ENCODE measurements around the gene THOC5.
A peak's percentile ranks its signal among the peaks of the same experiment; 100 is the strongest.
"Not testable (repeated sequence)": the region's sequence is repeated elsewhere in the genome, so short reads cannot be mapped to it uniquely, and the experiment has no call there.

Gene THOC5

DNA sequence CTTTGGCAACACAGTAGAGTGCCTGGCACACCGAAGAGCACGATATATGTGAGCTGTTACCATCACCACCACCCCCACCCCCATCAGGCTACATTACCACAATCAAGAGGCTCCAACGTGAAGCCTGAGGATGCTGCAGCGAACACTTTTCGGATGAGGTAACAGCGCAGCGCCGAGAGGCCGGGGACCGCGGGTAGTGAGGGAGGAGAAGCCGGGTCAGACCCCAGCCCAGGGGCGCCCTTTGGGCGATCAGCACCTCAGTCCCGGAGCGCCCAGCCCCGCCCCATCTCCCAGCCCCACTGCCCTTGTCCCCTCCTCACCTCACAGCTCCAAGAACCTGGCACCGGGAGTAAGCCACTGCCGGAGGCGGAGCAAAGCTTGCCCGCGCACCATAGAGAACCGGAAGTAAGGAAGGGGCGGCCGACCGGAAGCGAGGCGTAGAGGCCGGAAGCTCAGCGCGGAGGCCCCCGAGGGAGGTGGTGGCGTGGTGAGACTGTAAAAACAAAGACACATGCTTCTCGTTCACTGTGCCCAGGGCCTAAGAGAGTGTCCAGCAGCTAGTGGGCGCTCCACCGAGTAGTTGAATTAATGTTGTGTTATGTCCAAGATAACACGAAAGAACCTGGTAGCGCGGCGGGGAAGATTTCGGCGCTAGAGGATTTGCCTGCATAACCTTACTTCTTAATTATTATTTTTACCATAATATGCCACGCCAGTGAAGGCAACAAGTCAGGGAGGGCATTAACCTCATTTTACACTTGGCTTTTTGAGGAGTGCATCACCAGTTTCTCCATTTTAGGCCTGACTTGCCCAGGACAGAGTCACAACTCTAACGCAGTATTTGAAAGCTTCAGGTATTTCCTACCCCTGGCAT lies at the start of gene THOC5:
Gene THOC5, minus strand, starts transcription at position 407 of the 874 bp plus-strand sequence. CDS start 4,610 bp downstream, outside the sequence.
- DNase-seq (ENCODE audit: low spot score): peak; percentile 96

DNA sequence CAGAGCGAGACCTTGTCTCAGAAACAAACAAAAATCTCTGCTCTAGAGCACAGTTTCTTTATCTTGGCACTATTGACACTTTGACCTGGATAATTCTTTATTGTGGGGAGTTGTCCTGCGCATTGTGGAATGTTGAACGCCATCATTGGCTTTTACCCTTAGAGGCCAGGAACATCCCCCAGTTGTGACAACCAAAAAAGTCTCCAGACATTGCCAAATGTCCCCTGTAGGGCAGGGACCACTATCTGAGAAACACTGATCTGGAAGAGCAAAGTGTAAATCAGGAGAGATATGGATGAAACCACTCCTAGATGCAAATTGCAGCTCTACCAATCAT lies 45.1 kb upstream of the THOC5 start:
- no peak for DNase-seq (ENCODE audit: low spot score)

DNA sequence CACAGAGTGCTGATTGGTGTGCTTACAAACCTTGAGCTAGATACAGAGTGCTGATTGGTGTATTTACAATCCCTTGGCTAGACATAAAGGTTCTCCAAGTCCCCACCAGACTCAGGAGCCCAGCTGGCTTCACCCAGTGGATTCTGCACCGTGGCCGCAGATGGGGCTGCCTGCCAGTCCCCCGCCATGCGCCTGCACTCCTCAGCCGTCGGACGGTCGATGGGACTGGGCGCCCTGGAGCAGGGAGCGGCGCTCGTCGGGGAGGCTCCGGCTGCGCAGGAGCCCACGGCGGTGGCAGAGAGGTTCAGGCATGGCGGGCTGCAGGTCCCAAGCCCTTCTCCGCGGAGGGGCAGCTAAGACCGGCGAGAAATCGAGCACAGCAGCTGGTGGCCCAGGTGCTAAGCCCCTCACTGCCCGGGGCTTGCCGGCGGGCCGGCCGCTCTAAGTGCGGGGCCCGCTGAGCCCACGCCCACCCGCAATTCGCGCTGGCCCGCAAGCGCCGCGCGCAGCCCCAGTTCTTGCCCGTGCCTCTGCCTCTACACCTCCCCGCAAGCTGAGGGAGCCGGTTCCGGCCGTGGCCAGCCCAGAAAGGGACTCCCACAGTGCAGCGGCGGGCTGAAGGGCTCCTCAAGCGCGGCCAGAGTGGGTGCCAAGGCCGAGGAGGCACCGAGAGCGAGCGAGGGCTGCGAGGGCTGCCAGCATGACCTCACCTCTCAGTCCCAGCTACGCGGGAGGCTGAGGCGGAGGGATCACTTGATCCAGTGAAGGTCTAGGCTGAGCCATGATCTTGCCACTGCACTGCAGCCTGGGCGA lies 44.5 kb upstream of the THOC5 start:
- not testable (repeated sequence) for DNase-seq (ENCODE audit: low spot score)

DNA sequence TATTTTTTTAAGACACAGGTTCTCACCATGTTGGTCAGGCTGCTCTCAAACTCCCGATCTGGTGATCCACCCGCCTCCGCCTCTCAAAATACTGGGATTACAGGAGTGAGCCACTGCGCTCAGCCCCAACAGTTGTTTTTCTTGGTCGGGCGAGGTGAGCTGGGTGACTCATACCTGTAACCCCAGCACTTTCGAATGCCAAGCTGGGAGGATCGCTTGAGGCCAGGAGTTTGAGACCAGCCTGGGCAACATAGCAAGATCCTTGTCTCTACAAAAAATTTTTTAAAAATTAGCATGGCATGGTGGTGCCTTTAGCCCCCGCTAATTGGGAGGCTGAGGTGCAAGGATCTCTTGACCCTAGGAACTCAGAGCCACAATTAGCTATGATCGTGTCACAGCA lies 42.9 kb upstream of the THOC5 start:
- no peak for DNase-seq (ENCODE audit: low spot score)

DNA sequence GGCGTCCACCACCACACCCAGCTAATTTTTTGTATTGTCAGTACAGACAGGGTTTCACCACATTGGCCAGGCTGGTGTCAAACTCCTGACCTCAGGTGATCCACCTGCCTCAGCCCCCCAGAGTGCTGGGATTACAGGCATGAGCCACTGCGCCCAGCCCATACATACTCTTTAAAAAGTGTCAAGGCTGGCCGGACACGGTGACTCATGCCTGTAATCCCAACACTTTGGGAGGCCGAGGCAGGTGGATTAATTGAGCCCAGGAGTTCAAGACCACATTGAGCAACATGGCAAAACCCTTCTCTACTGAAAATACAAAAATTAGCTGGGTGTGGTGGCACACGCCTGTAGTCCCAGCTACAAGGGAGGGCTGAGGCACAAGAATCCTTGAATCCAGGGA lies 40.9 kb upstream of the THOC5 start:
- not testable (repeated sequence) for DNase-seq (ENCODE audit: low spot score)

DNA sequence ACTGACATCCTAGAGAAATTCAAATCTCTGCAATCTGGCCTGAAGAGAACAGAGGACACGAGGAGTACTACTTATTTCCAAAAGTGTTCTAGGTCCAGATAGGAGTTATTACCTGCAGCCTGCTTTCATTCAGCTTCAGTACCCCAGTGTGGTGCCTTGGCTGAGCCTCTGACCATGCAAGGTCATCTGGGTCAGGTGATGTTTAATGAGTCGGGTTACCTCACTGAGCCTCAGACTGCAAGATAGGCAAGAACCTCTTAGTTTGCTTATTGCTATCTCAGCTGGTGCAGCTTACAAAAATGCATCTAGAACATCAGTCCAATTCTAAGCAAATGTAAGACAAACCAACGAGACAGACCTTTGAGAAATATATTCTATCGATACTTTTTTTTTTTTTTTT lies 40.4 kb upstream of the THOC5 start:
- DNase-seq (ENCODE audit: low spot score): no peak

DNA sequence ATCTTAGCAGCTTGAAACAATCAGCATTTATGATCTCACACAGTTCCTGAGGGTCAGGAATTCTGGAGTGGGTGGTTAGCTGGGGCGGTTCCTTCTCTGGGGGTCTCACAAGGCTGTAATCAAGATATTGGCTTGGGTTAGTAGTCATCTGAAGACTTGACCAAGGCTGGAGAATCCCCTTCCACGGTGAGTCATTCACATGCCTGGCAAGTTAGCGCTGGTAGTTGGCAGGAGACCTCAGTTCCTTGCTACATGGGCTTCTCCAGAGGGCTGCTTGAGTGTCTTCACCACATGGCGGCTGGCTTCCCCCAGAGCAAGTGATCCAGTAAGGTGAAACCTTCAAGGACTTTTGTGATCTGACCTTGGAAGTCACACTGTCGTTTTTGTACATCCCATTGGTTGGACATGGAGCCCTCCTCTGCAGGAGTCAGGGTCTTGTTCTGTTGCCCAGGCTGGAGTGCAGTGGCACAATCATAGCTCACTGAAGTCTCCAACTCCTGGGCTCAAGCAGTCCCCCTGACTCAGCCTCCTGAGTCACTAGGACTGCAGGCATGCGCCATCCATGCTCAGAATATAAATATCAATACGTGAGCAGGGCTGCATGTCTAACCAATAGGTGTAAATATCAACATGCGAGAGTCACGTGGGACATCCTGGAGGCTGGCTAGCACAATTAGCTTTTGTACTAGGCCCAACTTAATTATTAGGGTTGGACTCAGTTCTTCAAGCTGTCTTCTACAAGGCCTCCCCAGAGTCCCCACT lies 34.6 kb upstream of the THOC5 start:
- DNase-seq (ENCODE audit: low spot score): peak; percentile 81

GRCh38 chr22:29586193-29586705 lies 32.7 kb upstream of the THOC5 start:
- DNase-seq (ENCODE audit: low spot score): not testable (repeated sequence)

DNA sequence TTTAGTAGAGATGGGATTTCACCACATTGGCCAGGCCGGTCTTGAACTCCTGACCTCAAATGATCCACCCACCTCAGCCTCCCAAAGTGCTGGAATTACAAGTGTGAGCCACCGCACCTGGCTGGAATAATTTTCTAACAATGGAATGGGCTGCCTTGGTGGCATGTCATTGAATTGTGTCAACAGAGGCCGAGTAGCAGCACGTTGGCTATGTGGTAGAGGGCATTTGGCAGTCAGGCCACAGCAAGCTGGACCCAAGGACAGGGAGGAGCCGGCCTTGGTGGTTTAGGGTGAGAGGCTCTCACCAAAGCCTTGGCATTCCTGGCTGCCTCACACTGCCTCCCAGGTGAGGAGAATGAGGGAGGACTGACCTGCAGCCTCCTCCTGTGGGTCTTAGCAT lies 31.4 kb upstream of the THOC5 start:
- DNase-seq (ENCODE audit: low spot score): no peak

GRCh38 chr22:29581799-29582198 lies 28.2 kb upstream of the THOC5 start:
- DNase-seq (ENCODE audit: low spot score): no peak

- DNase-seq (ENCODE audit: low spot score): no peak
Observed at GRCh38 chr22:29580200-29580810, 26.7 kb upstream of the THOC5 start.

- no peak for DNase-seq (ENCODE audit: low spot score)
Observed at GRCh38 chr22:29578462-29579200, 25.1 kb upstream of the THOC5 start.

GRCh38 chr22:29574762-29575450 lies 21.3 kb upstream of the THOC5 start:
- no peak for DNase-seq (ENCODE audit: low spot score)

DNA sequence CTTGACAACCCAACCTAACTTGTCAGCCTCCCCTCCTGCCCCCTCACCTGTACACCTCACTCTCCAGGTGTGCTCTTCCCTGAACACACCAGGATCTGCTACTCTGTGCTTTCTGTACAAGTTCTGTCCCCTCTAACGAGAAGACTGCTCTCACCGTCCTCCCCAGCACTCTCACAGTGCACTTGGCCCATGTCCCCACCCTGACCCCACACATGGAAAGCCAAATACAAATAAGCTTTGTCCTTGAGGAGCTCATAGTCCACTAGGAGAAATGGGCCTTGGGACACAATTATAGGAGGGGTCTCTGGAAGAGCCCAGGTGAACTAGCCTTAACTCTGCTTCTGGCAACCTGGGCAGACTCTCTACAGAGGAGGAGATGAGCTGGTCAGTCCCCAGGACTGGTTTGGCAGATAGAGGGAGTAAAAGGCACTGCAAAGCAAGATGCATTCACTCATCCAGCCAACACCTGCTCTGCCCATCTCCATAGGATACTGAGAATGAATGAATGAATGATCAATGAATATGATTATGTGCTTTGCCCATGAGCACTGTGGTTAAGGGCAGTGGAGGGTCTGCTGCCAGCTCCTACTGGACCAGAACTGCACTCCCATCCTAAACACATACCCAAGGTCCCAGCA lies 17.5 kb upstream of the THOC5 start:
- DNase-seq (ENCODE audit: low spot score): no peak

GRCh38 chr22:29570456-29570855 lies 16.9 kb upstream of the THOC5 start:
- no peak for DNase-seq (ENCODE audit: low spot score)

- DNase-seq (ENCODE audit: low spot score): no peak
Observed at GRCh38 chr22:29569011-29569678, 15.6 kb upstream of the THOC5 start.

DNA sequence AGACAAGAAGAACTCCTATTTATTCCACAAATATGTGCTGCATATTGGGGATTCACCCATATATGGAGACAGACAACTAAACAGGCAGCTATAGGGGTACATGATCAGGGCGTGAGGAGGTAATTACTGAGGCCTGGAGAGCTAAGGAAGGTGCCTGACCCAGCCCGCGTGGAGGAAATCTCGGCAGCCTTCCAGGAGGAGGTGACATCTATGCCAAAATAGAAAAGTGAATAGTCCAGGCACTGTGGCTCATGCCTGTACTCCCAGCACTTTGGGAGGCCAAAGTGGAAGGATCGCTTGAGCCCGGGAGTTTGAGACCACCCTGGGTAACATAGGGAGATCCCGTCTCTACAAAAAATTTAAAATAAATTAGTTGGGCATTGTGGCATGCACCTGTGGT lies 13.8 kb upstream of the THOC5 start:
- DNase-seq (ENCODE audit: low spot score): no peak

GRCh38 chr22:29566513-29566912 lies 13.0 kb upstream of the THOC5 start:
- not testable (repeated sequence) for DNase-seq (ENCODE audit: low spot score)

All from kidney tubule cell (primary cell).